CMK (cell line): ENCODE data around the gene WDR73.

Experiments used
- DNase-seq: peaks from one replicate; pipeline ENCODE4 v3.0.0-alpha.2; 2010; ENCODE audit warnings: low read depth

Gene WDR73

GRCh38 chr15:84609818-84610525 is 44.1 kb downstream of the WDR73 start:
- DNase-seq: no peak

GRCh38 chr15:84608707-84609284 is 45.3 kb downstream of the WDR73 start:
- DNase-seq: no peak

- no peak for DNase-seq
Observed at GRCh38 chr15:84606653-84607120, 47.4 kb downstream of the WDR73 start.

GRCh38 chr15:84605554-84605882 is 48.6 kb downstream of the WDR73 start:
- DNase-seq: no peak

GRCh38 chr15:84604826-84605553 is 49.1 kb downstream of the WDR73 start:
- DNase-seq: no peak

GRCh38 chr15:84603630-84604379 is 50.3 kb downstream of the WDR73 start:
- no peak for DNase-seq

- no peak for DNase-seq
Observed at GRCh38 chr15:84601555-84601838, 52.6 kb downstream of the WDR73 start.

GRCh38 chr15:84600687-84601554 is 53.2 kb downstream of the WDR73 start, which contains the start of gene ZSCAN2:
Gene ZSCAN2, plus strand, starts transcription at chr15:84601009. Its CDS starts 2,919 bp downstream, at chr15:84603928.
- DNase-seq: peak; percentile 75

- no peak for DNase-seq
Observed at GRCh38 chr15:84600331-84600686, 53.8 kb downstream of the WDR73 start.

- no peak for DNase-seq
Observed at GRCh38 chr15:84599906-84600305, 54.2 kb downstream of the WDR73 start.

GRCh38 chr15:84598993-84599392 is 55.1 kb downstream of the WDR73 start:
- DNase-seq: no peak

- DNase-seq: no peak
Observed at GRCh38 chr15:84598250-84598649, 55.8 kb downstream of the WDR73 start.

GRCh38 chr15:84597296-84597695 is 56.8 kb downstream of the WDR73 start:
- DNase-seq: no peak

- no peak for DNase-seq
Observed at GRCh38 chr15:84595660-84596059, 58.4 kb downstream of the WDR73 start.

- no peak for DNase-seq
Observed at GRCh38 chr15:84594617-84595290, 59.3 kb downstream of the WDR73 start.

- no peak for DNase-seq
Observed at GRCh38 chr15:84591815-84592214, 62.3 kb downstream of the WDR73 start.

- DNase-seq: no peak
Observed at GRCh38 chr15:84590406-84590805, 63.7 kb downstream of the WDR73 start.
